H1 (cell line): ENCODE data around the gene TMPO. TPM values are rescaled to one million over a fixed set of nuclear protein-coding genes. Genes with fewer than 3 reads are reported as not detected.

Source experiments
- CTCF ChIA-PET: fragments of 300-600 bp; sonication (Branson Sonifier 250); formaldehyde crosslinking; loops from one replicate; lab custom pipeline; 2021; ENCODE audit not compliant: partially characterized antibody; lab: Charles Lee
- POLR2A ChIA-PET: fragments of 300-600 bp; sonication (Branson Sonifier 250); formaldehyde crosslinking; loops from one replicate; lab custom pipeline; 2021; ENCODE audit warnings: inconsistent platforms; ENCODE audit not compliant: partially characterized antibody; lab: Charles Lee
- DNase-seq, 2 experiments: peaks; one replicate each; pipeline versions ENCODE4 v3.0.0 to v3.0.0-alpha.2; 2010 to 2022; ENCODE audit warnings: low spot score in 2 of 2, low read depth in 1 of 2, mixed read lengths in 1 of 2
- FAIRE-seq: peaks from 2 replicates; lab custom pipeline; 2011; peaks lifted over from hg19 to GRCh38; lab: Jason Lieb, UNC
- H2AFZ ChIP-seq: 2 replicates; pipeline ENCODE4 v1.8.1; 2012; ENCODE audit warnings: low read length, inconsistent platforms
- H2AK5ac ChIP-seq: 2 replicates; pipeline ENCODE4 v1.6.1; 2013; ENCODE audit warnings: low read depth, low read length
- H2BK120ac ChIP-seq: replicated peaks from 2 replicates; pipeline ENCODE3; 2013; ENCODE audit warnings: low read depth, low read length, inconsistent platforms
- H2BK12ac ChIP-seq: 2 replicates; pipeline ENCODE4 v1.6.1; 2013; ENCODE audit warnings: low read depth, low read length
- H2BK15ac ChIP-seq: 2 replicates; pipeline ENCODE4 v1.6.1; 2013; ENCODE audit warnings: low read length
- H2BK20ac ChIP-seq: 2 replicates; pipeline ENCODE4 v1.6.1; 2013; ENCODE audit warnings: low read length
- H2BK5ac ChIP-seq: 2 replicates; pipeline ENCODE4 v1.6.1; 2013; ENCODE audit warnings: low read depth, low read length
- H3K14ac ChIP-seq: 2 replicates; pipeline ENCODE4 v1.6.1; 2013; ENCODE audit warnings: inconsistent platforms; ENCODE audit not compliant: insufficient read length
- H3K18ac ChIP-seq: 2 replicates; pipeline ENCODE4 v1.6.1; 2013; ENCODE audit warnings: low read length; ENCODE audit errors: extremely low read depth
- H3K23ac ChIP-seq: 2 replicates; pipeline ENCODE4 v1.6.1; 2013; ENCODE audit warnings: inconsistent platforms; ENCODE audit not compliant: insufficient read length
- H3K23me2 ChIP-seq: 2 replicates; pipeline ENCODE4 v1.6.1; 2013; ENCODE audit warnings: low read depth, low read length
- H3K27ac ChIP-seq: 2 replicates; pipeline ENCODE4 v1.6.1; 2011; ENCODE audit warnings: low read depth, low read length, inconsistent platforms
- H3K27me3 ChIP-seq, 4 experiments: replicated peaks in 1 of 4; 1 replicate in 1 of 4; 2 replicates in 3 of 4; pipeline versions ENCODE4 v1.6.1 to v1.8.1; 2011 to 2013; ENCODE audit warnings: low read length in 3 of 4, mild to moderate bottlenecking in 3 of 4, inconsistent platforms in 2 of 4, mixed read lengths in 2 of 4, moderate library complexity in 1 of 4; ENCODE audit not compliant: control insufficient read depth in 3 of 4, insufficient read depth in 3 of 4; ENCODE audit errors: extremely low read depth in 1 of 4
- H3K36me3 ChIP-seq, 4 experiments: 2 replicates each; pipeline versions ENCODE4 v1.6.1 to v1.8.1; 2011 to 2013; ENCODE audit warnings: mild to moderate bottlenecking in 4 of 4, low read length in 3 of 4, moderate library complexity in 2 of 4, control low read depth in 1 of 4, inconsistent platforms in 1 of 4; ENCODE audit not compliant: insufficient read depth in 4 of 4, control insufficient read depth in 2 of 4
- H3K4ac ChIP-seq: replicated peaks from 2 replicates; pipeline ENCODE3; 2013; ENCODE audit warnings: low read length, low read depth, mixed read lengths, inconsistent platforms; ENCODE audit not compliant: insufficient read length
- H3K4me1 ChIP-seq, 4 experiments: replicated peaks in 1 of 4; 1 replicate in 1 of 4; 2 replicates in 3 of 4; pipeline versions ENCODE4 v1.6.1 to v1.8.1; 2011 to 2013; ENCODE audit warnings: low read length in 3 of 4, inconsistent platforms in 2 of 4, mixed read lengths in 1 of 4; ENCODE audit not compliant: insufficient read depth in 4 of 4, control insufficient read depth in 3 of 4
- H3K4me2 ChIP-seq, 2 experiments: 2 replicates each; pipeline versions ENCODE4 v1.6.1 to v1.8.1; 2011 to 2013; ENCODE audit warnings: low read depth in 2 of 2, low read length in 2 of 2, control low read depth in 1 of 2, inconsistent platforms in 1 of 2, mild to moderate bottlenecking in 1 of 2; ENCODE audit not compliant: insufficient read depth in 1 of 2
- H3K4me3 ChIP-seq, 4 experiments: fragments of 200-600, 300-600 bp in 1 of 4; sonication (generic), shearing (Covaris generic), sonication (Bioruptor Twin) in 1 of 4; 2 replicates each; pipeline versions ENCODE4 v1.5.1 to v1.8.1; 2011 to 2016; ENCODE audit warnings: low read length in 4 of 4, low read depth in 3 of 4, control low read depth in 2 of 4, inconsistent platforms in 2 of 4, mild to moderate bottlenecking in 2 of 4, mixed read lengths in 1 of 4, moderate library complexity in 1 of 4; ENCODE audit not compliant: insufficient read depth in 2 of 4; ENCODE audit errors: extremely low read depth in 1 of 4
- H3K56ac ChIP-seq: replicated peaks from 2 replicates; pipeline ENCODE3; 2013; ENCODE audit warnings: low read depth, mild to moderate bottlenecking, mixed read lengths, low read length, inconsistent platforms; ENCODE audit not compliant: insufficient read length
- H3K79me1 ChIP-seq: 2 replicates; pipeline ENCODE4 v1.6.1; 2013; ENCODE audit warnings: low read depth, low read length, control low read depth
- H3K79me2 ChIP-seq, 2 experiments: 2 replicates each; pipeline versions ENCODE4 v1.6.1 to v1.8.1; 2012 to 2013; ENCODE audit warnings: low read length in 2 of 2, mild to moderate bottlenecking in 2 of 2, inconsistent platforms in 1 of 2; ENCODE audit not compliant: insufficient read depth in 2 of 2, control insufficient read depth in 1 of 2
- H3K9ac ChIP-seq, 4 experiments: replicated peaks in 1 of 4; 1 replicate in 1 of 4; 2 replicates in 3 of 4; pipeline versions ENCODE4 v1.6.1 to v1.8.1; 2011 to 2013; ENCODE audit warnings: low read depth in 3 of 4, low read length in 3 of 4, control low read depth in 2 of 4, mild to moderate bottlenecking in 2 of 4, moderate library complexity in 2 of 4, inconsistent platforms in 1 of 4; ENCODE audit errors: extremely low read depth in 1 of 4
- H3K9me3 ChIP-seq, 2 experiments: 2 replicates each; pipeline versions ENCODE4 v1.6.1 to v1.8.1; 2012 to 2013; ENCODE audit warnings: mild to moderate bottlenecking in 2 of 2, moderate library complexity in 2 of 2, control low read depth in 1 of 2, inconsistent platforms in 1 of 2, low read depth in 1 of 2, low read length in 1 of 2, mixed read lengths in 1 of 2; ENCODE audit not compliant: insufficient read depth in 2 of 2
- H4K20me1 ChIP-seq, 2 experiments: replicated peaks in 1 of 2; 2 replicates each; pipeline versions ENCODE3 to v1.8.1; 2011 to 2013; ENCODE audit warnings: inconsistent platforms in 2 of 2, low read length in 2 of 2, mild to moderate bottlenecking in 1 of 2; ENCODE audit not compliant: insufficient read depth in 2 of 2, control insufficient read depth in 1 of 2
- H4K5ac ChIP-seq: 2 replicates; pipeline ENCODE4 v1.6.1; 2013; ENCODE audit warnings: low read length, low read depth, mixed read lengths, inconsistent platforms; ENCODE audit not compliant: insufficient read length
- H4K8ac ChIP-seq: 2 replicates; pipeline ENCODE4 v1.8.0; 2013; ENCODE audit warnings: mild to moderate bottlenecking, moderate library complexity, low read length, inconsistent platforms; ENCODE audit not compliant: insufficient read depth; ENCODE audit errors: extremely low read depth
- H4K91ac ChIP-seq: replicated peaks from 2 replicates; pipeline ENCODE3; 2013; ENCODE audit warnings: low read length, mixed read lengths, inconsistent platforms; ENCODE audit not compliant: insufficient read length
- CHD1 ChIP-seq: IDR thresholded peaks from 2 replicates; pipeline ENCODE4 v1.6.1; 2012; ENCODE audit warnings: low read depth, low read length, improper control_type of control experiment
- HDAC2 ChIP-seq, 2 experiments: fragments of 300-600 bp in 1 of 2; sonication (generic) in 1 of 2; IDR thresholded peaks; 2 replicates each; pipeline ENCODE4 v1.6.1; 2011 to 2012; ENCODE audit warnings: low read depth in 2 of 2, low read length in 2 of 2, mild to moderate bottlenecking in 2 of 2, moderate library complexity in 2 of 2, borderline replicate concordance in 1 of 2, inconsistent platforms in 1 of 2
- POLR2AphosphoS5 ChIP-seq: IDR thresholded peaks from 2 replicates; pipeline ENCODE4 v1.6.1; 2011; ENCODE audit warnings: low read depth, low read length
- RNF2 ChIP-seq: fragments of 200-900, 300-1000 bp; sonication (generic); IDR thresholded peaks from 2 replicates; pipeline ENCODE4 v1.7.1; 2016; ENCODE audit warnings: borderline replicate concordance, low read depth, mild to moderate bottlenecking, antibody characterized with exemption, low read length; ENCODE audit not compliant: poor library complexity, severe bottlenecking; ENCODE audit errors: missing control alignments
- SRF ChIP-seq: IDR thresholded peaks from 2 replicates; pipeline ENCODE4 v1.6.1; 2011; ENCODE audit warnings: mild to moderate bottlenecking, low read depth, low read length, moderate library complexity
- WGBS, 2 experiments: shearing (Covaris generic) in 1 of 2; methylation state at CpG; one replicate each; pipeline versions ENCODE4 v1.1.6 to v1.1.7; 2013 to 2015; ENCODE audit warnings: low lambda C conversion rate in 2 of 2, mixed read lengths in 2 of 2, inconsistent platforms in 1 of 2, low coverage in 1 of 2, missing lambda C conversion rate in 1 of 2; ENCODE audit not compliant: insufficient replicate concordance in 2 of 2, insufficient coverage in 1 of 2, insufficient read length in 1 of 2; ENCODE audit errors: extremely low coverage in 1 of 2, missing lambda C conversion rate in 1 of 2; 5-methylcytosine and 5-hydroxymethylcytosine counted together
- long read RNA-seq, 2 experiments: library from RNA in 1 of 2; library from capped mRNA in 1 of 2; stranded (forward); transcript quantifications; one replicate each; pipeline ENCODE4 v2.0.0, GENCODE V29; 2021; ENCODE audit warnings: inconsistent platforms in 1 of 2
- polyA minus RNA-seq, 3 experiments: library from RNA; depleted of rRNA, polyadenylated mRNA; stranded (reverse); fragments of >200 nt; gene quantifications; 1 replicate in 2 of 3; 2 replicates in 1 of 3; pipeline ENCODE4 v1.2.3, GENCODE V29; 2011
- polyA plus RNA-seq, 7 experiments: library from polyadenylated mRNA; depleted of rRNA in 3 of 7; stranded (reverse) in 5 of 7; unstranded in 2 of 7; fragments of >200 nt in 5 of 7; fragments of 200-250 nt in 2 of 7; gene quantifications; 1 replicate in 5 of 7; 2 replicates in 1 of 7; 4 replicates in 1 of 7; pipeline versions ENCODE4 v1.2.1 to v1.2.3, GENCODE V29; 2011 to 2013; ENCODE audit warnings: missing spikeins in 2 of 7, mixed read lengths in 2 of 7
- total RNA-seq: library from RNA; stranded (reverse); fragmentation: NEBNext Ultra II Directional; extraction: Animal tissue kit (Norgen Biotek cat#: 25700); gene quantifications from 2 replicates; pipeline ENCODE4 v1.2.1, GENCODE V29; 2021

TMPO gene, protein sequence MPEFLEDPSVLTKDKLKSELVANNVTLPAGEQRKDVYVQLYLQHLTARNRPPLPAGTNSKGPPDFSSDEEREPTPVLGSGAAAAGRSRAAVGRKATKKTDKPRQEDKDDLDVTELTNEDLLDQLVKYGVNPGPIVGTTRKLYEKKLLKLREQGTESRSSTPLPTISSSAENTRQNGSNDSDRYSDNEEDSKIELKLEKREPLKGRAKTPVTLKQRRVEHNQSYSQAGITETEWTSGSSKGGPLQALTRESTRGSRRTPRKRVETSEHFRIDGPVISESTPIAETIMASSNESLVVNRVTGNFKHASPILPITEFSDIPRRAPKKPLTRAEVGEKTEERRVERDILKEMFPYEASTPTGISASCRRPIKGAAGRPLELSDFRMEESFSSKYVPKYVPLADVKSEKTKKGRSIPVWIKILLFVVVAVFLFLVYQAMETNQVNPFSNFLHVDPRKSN
- 189 and 195 TPM in 2 replicates for total RNA-seq
- 30.9 and 43.9 TPM in 2 replicates for polyA plus RNA-seq (2011; rRNA removed)
- polyA plus RNA-seq (2011; cell fraction: cytosol; rRNA removed): 58.1 TPM
- 26.2 TPM for polyA plus RNA-seq (2011; cell fraction: nucleus; rRNA removed)
- polyA plus RNA-seq (2012, experiment 1 of 2): 63.8 to 119 TPM (median 82.0 TPM) in 4 replicates
- polyA plus RNA-seq (2012, experiment 2 of 2): 20.6 TPM
- polyA plus RNA-seq (2013, experiment 1 of 2): 98.7 TPM
- 96.6 TPM for polyA plus RNA-seq (2013, experiment 2 of 2)
- polyA minus RNA-seq (2011; rRNA and poly(A)+ RNA removed): 59.4 and 91.7 TPM in 2 replicates
- 136 TPM for polyA minus RNA-seq (2011; cell fraction: cytosol; rRNA and poly(A)+ RNA removed)
- polyA minus RNA-seq (2011; cell fraction: nucleus; rRNA and poly(A)+ RNA removed): 123 TPM
- long read RNA-seq, experiment 1, full-length matches to known transcripts: 29 of 146 reads
- long read RNA-seq, experiment 1, partial matches to known transcripts: 39 of 146 reads
- long read RNA-seq, experiment 1, other reads (novel, unspliced or antisense): 78 of 146 reads
- long read RNA-seq, experiment 2, partial matches to known transcripts: 0 of 2 reads
- long read RNA-seq, experiment 2, other reads (novel, unspliced or antisense): 2 of 2 reads

- H2AFZ ChIP-seq: peak within 1 kb of the TSS; percentile 65; the same call in 1 of the 2 replicates
- ChIA-PET POLR2A (interaction anchor here (0.7 to 5.3 kb wide), 27 partner anchors 8 to 129 kb away, joined by 3 to 94 read pairs (median 4); partner anchors contain the start of genes IKBIP and SLC25A3), CTCF (interaction anchor here (0.7 to 6.2 kb wide), 9 partner anchors 11 to 99 kb away, joined by 3 to 66 read pairs (median 4); no protein-coding TSS in a partner anchor)
- H2BK120ac ChIP-seq: no peak within 1 kb of the TSS
- peak within 1 kb of the TSS; percentile 95 to 98 (median 98) for H3K4me3 ChIP-seq
- peak within 1 kb of the TSS; percentile 55 to 66 for H3K4me2 ChIP-seq
- peak within 1 kb of the TSS; percentile 97 to 100 (median 99) for H3K9ac ChIP-seq
- H4K5ac ChIP-seq: peak within 1 kb of the TSS; percentile 97
- H3K14ac ChIP-seq: peak within 1 kb of the TSS; percentile 13
- no peak for FAIRE-seq
- H3K36me3 ChIP-seq: no peaks in the 10 kb centered on the region; a peak in 2 of 8 replicates
- peak within 1 kb of the TSS; percentile 99 for H4K8ac ChIP-seq
- peak within 1 kb of the TSS; percentile 99 for H3K27ac ChIP-seq
- peak within 1 kb of the TSS; percentile 100 for H2BK5ac ChIP-seq
- peak within 1 kb of the TSS; percentile 93 for H4K91ac ChIP-seq
- H3K79me1 ChIP-seq: no peaks in the 10 kb centered on the region; the same call in 1 of the 2 replicates
- H3K18ac ChIP-seq: peak within 1 kb of the TSS; percentile 99
- H3K9me3 ChIP-seq: no peaks in the 10 kb centered on the region
- H3K4ac ChIP-seq: peak within 1 kb of the TSS; percentile 99
- no peak within 1 kb of the TSS for H3K23ac ChIP-seq
- H3K56ac ChIP-seq: peak within 1 kb of the TSS; percentile 97
- H3K4me1 ChIP-seq: no peaks in the 10 kb centered on the region; a peak in 2 of 7 replicates
- peaks cover 31 to 64% of the 10 kb centered on the region in 2 experiments for H3K79me2 ChIP-seq
- peak; percentile 67 to 97 for DNase-seq
- H4K20me1 ChIP-seq: peaks cover 1 to 2% of the 10 kb centered on the region in 2 experiments
- peak within 1 kb of the TSS; percentile 93; the same call in 1 of the 2 replicates for H2BK12ac ChIP-seq
- WGBS, 2 experiments: 2% methylated on average over 83 of the region's 88 CpGs; no CpG with 5 or more reads in 1 of the 2 experiments
- no peaks in the 10 kb centered on the region for H3K23me2 ChIP-seq
- H2AK5ac ChIP-seq: peak within 1 kb of the TSS; percentile 89; the same call in 1 of the 2 replicates
- no peaks in the 10 kb centered on the region for H3K27me3 ChIP-seq
- H2BK15ac ChIP-seq: 0 out of 2 replicates have a peak within 1 kb of the TSS, but pooled peaks have one; percentile 31
- H2BK20ac ChIP-seq: peak within 1 kb of the TSS; percentile 86; the same call in 1 of the 2 replicates
- TF ChIP-seq RNF2: no peak
- TF ChIP-seq POLR2AphosphoS5: peak; percentile 88
- TF ChIP-seq CHD1: peak; percentile 23; the same call in 1 of the 2 replicates
- TF ChIP-seq SRF: no peak
- TF ChIP-seq HDAC2 (IDR thresholded peaks at IDR 0.05; ENCODE audit: borderline replicate concordance in 1 of 2, low read depth in 2 of 2, low read length in 2 of 2): no peak
Measured at GRCh38 chr12:98515287-98516110, at the start of gene TMPO. TSS of gene TMPO (plus strand) at chr12:98515590. CDS start at chr12:98515868, 278 bp downstream.
